ENCODE results near the gene TCEA2. TPM values are rescaled to one million over a fixed set of nuclear protein-coding genes. Genes with fewer than 3 reads are reported as not detected.

The TCEA2 gene
- total and polyA plus RNA-seq, 9 of the 15 experiments (the other 6 are each of a cell fraction or from before 2014, with no cell fraction given): 1.4 to 28.7 (median 5.4) TPM

DNA sequence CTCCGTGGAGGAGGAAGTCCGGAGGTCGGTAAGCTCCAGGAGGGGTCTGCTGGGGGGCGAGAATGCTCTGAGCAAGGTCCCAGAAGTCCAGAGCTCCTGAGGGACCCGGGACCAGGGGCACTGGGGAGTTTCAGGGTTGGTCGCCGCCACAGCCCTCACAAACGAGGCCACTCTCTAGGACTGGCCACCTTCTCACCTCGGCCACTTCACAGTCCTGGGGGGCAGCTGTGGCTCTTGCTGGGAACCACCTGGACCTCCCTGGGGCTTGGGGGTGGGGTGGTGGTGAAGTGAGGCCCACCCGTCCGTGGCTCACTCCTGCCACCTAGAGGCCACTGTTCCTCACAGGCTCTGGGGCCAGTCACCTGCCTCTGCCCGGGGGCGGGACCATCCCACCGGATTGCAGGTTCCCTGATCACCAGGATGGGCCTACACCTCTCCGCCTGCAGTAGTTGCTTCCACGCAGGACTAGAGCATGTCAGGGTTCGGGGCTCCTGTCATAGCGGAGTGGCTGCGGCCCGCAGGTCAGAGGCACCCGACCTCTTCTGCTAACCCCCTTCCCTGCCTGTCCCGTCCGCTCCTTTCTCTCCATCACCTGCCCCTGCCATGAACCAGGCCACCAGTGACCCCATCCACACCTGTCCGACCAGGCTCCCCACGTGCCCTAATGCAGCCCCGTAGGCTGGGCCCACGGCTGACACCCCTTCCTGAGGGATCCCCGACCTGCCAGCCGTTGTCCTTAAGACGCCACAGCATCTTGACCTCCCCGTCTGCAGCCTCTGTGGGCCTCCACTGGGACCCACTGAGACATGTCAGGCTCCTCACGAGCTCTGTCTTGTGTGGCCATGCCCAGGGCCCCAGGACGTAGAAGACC, 5.1 kb upstream of the TCEA2 start (continued):
- TF ChIP-seq BRCA1 (IDR thresholded peaks at IDR 0.05) (no peak), BRCA1 (CRISPR knock-in tag; IDR thresholded peaks at IDR 0.05) (no peak), U2AF2 (optimal IDR thresholded peaks at IDR 0.05; ENCODE audit: low read depth, low read length) (no peak), ATF2 (CRISPR knock-in tag; IDR thresholded peaks at IDR 0.05) (no peak), CREM (IDR thresholded peaks at IDR 0.05; ENCODE audit: low read depth) (peak; percentile 68), MAZ (CRISPR knock-in tag; conservative IDR thresholded peaks at IDR 0.05 in 1 of 2, IDR thresholded peaks at IDR 0.05 in 1 of 2) (peak in 1 of 2 experiments; percentile 78; a peak in 2 of 4 replicates), MECOM (CRISPR knock-in tag; IDR thresholded peaks at IDR 0.05) (no peak), ZNF592 (IDR thresholded peaks at IDR 0.05) (no peak), HIVEP1 (CRISPR knock-in tag; IDR thresholded peaks at IDR 0.05) (no peak), ARID2 (IDR thresholded peaks at IDR 0.05) (no peak), RFX1 (IDR thresholded peaks at IDR 0.05) (no peak), HNRNPK (IDR thresholded peaks at IDR 0.05; ENCODE audit: low read depth, low read length, poor library complexity, severe bottlenecking) (no peak), HCFC1 (IDR thresholded peaks at IDR 0.05; ENCODE audit: low read depth, low read length) (no peak), RAD21 (CRISPR knock-in tag; conservative IDR thresholded peaks at IDR 0.05 in 1 of 2, IDR thresholded peaks at IDR 0.05 in 1 of 2) (peak; percentile 68 to 89)
- TF ChIP-seq, protein P1, sequence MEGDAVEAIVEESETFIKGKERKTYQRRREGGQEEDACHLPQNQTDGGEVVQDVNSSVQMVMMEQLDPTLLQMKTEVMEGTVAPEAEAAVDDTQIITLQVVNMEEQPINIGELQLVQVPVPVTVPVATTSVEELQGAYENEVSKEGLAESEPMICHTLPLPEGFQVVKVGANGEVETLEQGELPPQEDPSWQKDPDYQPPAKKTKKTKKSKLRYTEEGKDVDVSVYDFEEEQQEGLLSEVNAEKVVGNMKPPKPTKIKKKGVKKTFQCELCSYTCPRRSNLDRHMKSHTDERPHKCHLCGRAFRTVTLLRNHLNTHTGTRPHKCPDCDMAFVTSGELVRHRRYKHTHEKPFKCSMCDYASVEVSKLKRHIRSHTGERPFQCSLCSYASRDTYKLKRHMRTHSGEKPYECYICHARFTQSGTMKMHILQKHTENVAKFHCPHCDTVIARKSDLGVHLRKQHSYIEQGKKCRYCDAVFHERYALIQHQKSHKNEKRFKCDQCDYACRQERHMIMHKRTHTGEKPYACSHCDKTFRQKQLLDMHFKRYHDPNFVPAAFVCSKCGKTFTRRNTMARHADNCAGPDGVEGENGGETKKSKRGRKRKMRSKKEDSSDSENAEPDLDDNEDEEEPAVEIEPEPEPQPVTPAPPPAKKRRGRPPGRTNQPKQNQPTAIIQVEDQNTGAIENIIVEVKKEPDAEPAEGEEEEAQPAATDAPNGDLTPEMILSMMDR (IDR thresholded peaks at IDR 0.05 in 2 of 3, conservative IDR thresholded peaks at IDR 0.05 in 1 of 3; ENCODE audit: insufficient read depth in 2 of 3, low read depth in 1 of 3, low read length in 3 of 3): peak; percentile 90 to 91 (median 91)
- TF ChIP-seq, protein P2, sequence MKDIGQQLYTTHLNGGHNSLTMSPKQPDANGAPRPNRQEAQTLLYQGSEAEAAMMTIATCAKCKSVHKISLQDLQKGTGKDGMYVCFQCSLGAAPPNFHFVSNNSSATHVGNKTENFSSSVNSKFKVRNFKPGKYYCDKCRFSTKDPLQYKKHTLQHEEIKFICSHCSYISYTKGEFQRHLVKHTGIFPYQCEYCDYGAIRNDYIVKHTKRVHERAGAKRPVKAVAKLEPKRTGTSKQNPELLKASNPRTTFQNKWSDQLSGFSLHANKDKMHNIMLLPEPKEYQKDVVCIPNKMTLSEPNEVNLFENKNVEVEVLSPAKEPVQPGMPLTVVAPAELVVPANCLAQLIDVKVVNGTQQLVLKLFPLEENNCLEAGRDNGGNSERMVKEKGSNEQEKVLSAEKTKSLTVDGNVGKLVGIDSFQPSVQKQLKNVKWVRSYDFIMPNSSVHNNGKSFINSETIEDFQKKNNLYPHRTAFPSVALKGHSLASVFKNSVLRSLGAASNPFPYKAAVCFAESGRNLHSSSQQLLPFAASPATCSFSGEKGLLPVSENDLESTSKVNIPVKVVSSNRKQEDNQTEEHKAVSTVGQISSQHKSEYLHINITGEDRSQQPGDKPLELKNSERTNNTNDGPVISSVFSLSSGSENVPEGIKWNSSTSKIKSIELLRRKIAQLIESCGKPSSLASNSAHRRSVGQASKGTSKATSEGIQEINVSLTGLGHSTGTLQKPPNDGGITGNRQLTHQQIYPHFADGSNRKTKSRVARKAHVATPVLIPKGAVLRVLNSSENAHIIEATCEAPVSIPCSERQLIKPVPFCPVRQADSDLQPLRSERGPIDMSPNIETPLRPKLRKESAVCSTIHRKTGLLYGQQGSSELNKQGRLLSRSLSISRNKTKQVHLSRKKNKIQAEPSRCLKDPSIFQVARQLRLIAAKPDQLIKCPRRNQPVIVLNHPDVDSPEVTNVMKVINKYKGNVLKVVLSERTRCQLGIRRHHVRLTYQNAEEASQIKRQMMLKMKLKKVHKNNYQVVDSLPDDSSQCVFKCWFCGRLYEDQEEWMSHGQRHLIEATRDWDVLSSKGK (CRISPR knock-in tag; IDR thresholded peaks at IDR 0.05): no peak
